NCI-H2029 (cell line): Measurements from ENCODE around the gene PDE10A.

ENCODE experiments used
- DNase-seq: peaks from one replicate; lab custom pipeline; 2025; lab: John Stamatoyannopoulos, UW

PDE10A gene

DNA sequence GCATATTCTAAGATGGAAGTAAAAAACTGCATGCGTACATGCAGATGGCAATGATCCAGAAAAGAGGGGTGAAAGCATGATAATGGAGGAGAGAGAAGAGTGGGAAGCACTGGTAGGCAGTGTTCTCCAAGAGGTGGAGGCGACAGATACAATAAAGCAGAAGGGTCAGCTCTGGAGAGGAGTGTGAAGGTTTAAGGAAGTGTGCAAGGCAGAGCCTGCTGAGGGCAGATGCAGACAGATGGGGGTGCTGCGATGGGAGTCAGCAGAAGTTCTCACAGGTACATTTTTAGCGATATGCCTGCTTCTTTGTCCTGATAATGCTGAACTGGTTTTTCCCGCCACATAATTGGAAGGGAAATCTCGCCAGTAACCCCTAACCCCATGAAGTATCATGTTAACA, 272.6 kb downstream of the PDE10A start:
- no peak for DNase-seq

DNA sequence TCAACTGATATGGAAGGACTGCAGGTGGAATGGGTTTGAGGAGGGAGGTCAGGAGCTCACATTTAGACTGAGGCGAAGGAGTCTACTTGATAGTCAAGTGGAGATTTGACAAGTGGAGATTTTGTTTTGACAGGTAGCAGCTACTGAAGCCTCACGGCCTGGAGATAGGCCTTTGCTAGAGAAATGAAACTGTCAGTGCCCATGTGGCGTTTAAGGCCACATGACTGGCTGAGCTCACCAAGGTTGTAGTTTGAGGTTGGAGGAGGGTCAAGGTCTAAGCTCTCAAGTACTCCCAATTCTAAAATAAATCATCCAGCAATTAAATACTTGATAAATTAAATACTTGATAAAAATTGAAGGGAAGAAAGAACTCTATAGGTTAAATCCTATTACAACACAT, 273.5 kb downstream of the PDE10A start:
- DNase-seq: no peak

DNA sequence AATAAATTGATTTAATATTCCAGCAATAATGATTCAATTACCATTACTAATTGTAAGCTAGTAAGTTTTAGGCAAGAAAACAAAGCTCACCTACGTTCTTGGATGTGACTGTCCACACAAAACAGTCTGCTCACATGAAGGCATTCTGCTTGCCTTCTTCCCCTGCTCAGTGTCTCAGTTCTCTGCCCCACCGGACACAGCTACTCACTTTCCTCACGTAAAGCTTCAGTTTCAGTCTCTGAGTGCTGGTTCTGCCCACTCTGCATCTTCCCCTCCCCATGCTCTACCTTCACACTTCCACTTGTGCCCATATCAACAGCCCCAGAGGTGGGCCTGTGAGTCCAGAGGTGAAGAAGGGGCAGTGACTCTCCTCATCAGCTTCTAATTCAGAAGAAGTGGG, 279.7 kb downstream of the PDE10A start:
- no peak for DNase-seq

DNA sequence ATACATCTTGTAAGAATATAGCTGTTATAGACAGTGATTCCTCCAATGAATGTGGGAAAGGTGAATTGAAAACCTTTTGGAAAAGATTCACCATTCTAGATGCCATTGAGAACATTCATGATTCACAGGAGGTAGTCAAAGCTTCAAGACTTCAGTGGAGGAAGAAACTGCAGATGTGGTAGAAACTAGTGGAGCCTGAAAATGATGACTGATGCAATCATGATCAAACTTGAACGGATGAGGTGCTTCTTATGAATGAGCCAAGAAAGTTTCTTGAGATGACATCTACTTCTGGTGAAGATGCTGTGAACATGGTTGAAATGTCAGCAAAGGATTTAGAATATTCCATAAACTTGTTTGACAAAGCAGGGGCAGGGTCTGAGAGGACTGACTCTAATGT, 286.9 kb downstream of the PDE10A start:
- DNase-seq: no peak

DNA sequence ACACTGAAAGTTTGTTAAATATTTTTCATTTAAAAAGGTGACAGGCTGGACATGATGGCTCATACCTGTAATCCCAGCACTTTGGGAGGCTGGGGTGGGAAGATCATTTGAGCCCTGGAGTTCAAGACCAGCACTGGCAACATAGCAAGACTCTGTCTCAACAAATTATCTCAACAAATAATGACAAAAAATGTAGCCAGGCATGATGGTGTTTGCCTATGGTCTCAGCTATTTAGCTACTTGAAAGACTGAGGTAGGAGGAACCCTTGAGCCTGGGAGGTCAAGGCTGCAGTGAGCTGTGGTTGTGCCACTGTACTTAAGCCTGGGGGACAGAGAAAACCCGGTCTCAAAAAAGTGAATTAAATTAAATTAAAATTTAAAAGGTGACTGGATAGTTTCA, 297.7 kb downstream of the PDE10A start:
- no peak for DNase-seq

DNA sequence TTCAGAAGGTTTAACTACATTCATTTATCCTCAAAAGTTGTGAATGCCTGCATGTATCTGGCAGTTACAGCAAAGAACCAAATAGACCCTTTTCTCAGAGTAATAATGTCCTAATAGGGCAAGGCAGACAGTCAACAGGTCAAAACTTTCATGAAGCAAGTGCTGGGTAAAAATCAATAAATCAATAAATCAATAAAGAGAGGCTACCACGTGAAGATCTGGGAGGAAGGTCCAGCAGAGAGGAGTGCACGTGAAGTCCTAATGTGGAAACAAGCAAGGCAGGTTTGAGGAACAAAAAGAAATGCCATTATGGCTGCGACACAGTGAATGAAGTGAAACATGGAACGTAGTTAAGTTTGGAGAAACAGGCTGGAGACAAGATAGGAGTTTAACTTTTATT, 317.3 kb downstream of the PDE10A start:
- DNase-seq: no peak

DNA sequence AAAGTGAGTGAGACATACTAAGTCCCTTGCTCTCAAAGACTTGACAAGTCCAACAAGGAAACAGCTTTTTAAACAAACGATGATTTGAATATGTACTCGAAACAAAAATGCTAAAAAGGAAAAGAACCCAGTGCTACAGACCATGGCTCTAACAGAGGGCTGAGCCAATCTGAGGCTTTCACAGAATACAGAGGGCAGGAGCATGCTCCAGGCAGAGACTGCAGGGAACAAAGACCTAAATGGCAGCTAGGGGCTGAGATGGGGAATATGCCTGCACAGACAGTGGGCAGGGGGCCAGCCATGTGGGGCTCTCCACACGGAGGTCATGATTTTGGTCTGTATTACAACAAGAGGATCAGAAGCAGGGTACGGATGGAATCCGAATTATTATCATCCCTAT, 322.5 kb downstream of the PDE10A start:
- DNase-seq: no peak

DNA sequence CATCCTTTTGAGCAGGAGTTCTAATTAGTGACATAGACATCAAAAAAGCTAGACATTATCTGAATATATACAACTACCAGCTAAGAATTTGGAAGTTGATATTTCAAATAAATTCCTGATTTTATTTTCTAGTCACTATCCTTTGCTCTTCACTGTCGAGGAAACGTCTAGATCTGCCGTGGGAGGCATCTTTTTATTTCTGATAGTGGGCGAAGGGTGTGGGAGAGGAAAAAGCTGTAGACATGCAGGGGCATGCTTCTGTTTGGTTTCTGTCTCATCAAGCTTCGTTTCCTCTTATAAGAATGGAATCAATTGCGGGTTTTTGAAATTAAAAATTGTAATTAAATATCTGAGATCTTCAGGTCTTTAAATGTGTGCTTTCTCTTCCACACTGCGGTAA, 337.4 kb downstream of the PDE10A start:
- no peak for DNase-seq

DNA sequence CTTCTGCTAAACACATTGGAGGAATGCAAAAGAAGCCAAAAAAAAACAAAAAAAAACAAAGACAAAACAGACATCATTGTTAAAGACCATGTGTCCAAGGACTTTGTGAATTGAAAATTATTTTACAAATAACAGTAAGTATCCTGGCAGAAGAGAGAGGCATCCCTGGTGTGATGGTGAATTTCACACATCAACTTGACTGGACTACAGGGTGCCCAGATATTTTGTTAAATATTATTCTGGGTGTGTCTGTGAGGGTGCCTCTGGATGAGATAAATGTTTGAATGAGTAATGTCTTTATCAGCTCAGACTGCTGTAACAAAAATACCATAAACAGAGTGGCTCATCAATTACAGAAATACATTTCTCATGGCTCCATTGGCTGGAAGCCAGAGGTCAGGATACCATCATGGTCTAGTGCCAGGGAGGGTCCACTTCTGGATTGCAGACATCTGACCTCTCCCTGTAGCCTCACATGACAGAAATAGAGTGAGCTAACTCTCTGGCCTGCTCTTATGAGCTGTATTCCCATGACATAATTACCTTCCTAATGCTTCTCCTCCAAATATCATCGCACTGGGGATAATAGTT, 341.4 kb downstream of the PDE10A start:
- no peak for DNase-seq

DNA sequence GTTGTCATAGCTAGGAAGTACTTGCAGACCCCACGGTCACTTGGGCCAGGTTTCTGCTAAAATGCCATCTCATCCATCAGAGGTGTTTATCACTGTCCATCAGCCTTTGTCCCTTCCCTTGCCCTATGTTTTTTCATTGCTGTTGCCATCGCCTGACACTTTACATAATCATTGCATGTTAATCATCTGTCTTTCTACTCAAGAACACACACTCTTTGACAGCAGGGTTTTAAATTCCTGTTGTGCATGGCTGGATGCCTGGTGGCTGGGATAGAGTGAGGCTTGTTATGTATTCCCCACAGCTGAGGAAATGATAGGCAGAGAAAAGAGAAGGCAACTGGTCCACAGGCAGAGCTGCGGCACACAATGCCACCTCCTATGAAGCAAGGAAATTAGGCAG, 341.9 kb downstream of the PDE10A start:
- no peak for DNase-seq

DNA sequence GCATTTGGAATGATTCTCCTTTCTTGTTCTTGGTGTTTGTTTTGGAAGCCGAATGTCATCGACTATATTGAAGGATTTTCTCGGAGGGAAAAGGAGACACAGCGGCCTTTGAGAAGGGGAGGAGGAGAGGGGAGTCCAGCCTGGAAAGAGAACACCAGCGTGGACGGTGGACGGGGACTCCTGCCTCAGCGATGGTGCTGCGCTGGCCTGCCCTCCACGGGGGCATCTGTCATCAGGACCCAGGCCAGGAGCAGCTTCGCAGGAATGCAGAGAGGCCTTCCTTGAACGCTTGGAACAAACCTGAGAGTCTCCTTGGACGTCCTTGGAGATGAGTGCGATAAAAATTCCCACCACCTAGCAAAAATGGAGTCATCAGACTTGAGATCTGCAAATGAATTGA, 345.3 kb downstream of the PDE10A start:
- no peak for DNase-seq

DNA sequence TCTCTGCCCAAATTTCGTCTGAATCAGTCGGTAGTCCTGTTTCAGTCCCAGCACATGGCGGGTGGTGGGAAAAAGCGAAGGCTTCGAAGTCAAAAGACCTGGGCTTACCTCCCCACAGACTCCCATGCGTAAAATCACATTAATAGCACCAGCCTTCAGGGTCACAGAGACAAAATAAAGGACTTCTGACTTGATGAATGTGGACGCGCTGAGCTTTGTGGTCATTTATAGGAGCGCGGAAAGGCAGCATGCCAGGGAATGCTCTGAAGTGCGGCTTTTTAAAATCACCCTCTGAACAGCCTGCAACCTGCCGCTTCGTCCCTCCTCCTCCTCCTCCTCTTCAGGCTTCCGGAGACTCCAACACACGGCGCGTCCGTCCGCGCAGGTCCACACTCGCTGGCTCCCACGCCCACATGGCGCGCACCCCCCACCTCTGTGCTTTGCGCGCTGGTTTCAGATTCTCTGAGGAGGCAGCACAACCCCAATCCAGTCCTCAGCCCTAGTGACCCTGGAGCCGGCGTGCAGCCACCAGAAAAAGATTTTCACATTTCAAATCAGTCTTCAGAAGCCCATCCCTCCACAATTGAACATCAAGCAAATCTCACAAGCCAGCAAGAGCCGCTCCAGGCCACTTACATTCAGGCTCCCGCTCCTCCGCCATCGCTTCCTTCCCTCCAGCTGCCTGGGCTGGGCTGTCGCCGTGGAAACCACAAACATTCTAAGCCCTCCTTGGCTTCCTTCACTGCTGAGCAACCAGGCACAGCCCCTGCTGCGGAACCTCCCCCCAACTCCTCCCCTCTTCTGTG, 353.9 kb downstream of the PDE10A start, which contains the start of gene C6orf118:
Gene C6orf118, minus strand, starts transcription at position 680 of the 806 bp plus-strand sequence. Its CDS starts 19 bp downstream, at position 661.
- peak; percentile 85 for DNase-seq

DNA sequence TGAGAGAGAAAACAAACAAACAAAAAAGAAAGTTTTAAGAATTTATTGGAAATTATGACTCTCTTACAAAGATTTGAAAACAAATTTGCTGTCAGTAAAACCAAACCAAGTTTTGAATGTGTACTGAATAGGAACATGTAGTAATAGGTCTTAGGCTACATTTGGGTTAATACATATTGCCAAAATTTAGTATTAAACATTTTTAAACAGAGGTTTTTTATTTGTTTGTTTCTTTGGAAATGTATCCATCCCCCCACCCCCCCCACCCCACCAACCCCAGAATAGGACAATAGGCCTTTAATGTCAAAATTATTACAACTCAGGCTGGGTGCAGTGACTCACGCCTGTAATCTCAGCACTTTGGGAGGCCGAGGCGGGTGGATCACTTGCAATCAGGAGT, 356.1 kb downstream of the PDE10A start:
- DNase-seq: no peak

DNA sequence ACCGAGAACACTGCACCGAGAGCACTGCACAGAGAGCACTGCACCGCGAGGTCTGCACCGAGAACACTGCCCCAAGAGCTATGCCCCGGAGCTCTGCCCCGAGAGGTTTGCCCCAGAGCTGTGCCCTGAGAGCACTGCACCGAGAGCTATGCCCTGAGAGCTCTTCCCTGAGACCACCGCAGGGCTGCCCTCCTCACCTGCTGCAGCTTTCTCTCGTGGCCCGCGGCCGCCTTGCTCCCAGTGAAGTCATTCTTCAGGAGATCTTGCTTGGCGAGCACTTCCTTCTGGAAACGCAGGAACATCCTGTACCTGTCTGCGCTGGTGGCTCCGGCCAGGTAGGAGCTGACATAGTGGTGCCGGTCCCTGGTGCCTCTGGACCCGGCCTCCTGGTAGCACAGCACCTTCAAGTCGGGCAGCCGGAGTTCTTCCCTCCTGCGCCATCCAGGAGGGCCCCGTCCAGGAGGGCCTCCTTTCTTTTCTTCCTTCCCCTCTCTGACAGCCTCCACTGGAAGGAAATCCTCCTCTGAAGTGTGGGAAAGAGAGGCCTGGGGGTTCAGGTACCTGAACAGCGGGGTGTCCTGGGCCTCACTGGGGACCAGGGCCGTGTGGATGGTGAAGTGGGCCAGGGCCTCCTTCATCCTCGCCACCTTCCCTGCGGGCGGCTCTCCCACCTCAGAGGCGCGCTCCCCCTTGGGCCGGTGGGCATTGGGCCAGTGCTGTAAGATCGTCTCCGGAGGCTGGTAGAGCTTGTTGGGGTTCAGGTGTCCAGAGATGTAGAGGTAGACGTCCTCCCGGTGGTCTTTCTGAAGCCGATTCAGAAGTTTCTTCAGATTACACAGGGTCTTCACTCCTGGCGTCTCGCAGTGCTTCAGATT, 361.4 kb downstream of the PDE10A start:
- no peak for DNase-seq

DNA sequence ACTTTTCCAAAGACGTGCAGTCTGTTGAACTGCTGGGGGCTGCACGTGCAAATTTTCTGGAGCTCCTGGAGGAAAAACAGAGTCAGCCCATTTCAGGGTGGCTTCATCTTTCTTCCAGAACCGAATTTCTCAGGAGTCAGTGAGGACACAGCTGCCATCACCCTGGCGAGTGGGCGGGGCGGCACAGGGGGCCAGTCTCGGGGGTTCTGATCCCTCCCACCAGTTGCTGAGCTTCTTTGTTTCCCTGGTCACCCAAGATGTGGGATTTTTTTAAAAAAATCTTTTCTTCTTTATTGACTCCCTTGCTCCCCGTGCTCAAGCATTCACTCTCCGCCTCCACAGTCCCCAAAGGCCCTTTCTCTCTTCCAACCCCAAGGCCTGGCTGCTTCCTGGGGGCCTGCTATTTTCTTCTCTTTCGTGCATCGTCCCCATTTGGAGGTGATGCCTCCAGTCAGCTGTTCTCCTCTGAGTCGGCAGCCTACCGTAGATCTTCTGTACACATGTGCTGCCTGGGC, 362.6 kb downstream of the PDE10A start:
- no peak for DNase-seq

DNA sequence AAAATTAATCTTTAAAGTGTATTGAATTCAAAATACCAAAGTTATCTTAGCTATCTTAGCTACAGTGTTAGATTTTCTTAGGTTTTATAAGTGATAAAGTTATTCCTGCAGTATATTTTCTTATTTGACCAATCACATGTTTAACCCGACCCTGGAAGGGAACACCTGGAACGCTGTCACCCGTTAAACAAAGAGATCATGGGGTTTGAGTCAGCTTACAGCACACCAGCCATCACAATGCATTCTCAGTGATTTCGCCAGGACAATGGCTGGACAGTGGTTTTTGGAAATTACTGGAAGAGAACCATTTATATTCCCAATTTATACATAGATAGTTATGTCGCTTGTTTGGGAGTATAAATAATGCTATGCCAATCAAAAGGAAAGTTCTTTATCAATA, 364.2 kb downstream of the PDE10A start:
- no peak for DNase-seq

DNA sequence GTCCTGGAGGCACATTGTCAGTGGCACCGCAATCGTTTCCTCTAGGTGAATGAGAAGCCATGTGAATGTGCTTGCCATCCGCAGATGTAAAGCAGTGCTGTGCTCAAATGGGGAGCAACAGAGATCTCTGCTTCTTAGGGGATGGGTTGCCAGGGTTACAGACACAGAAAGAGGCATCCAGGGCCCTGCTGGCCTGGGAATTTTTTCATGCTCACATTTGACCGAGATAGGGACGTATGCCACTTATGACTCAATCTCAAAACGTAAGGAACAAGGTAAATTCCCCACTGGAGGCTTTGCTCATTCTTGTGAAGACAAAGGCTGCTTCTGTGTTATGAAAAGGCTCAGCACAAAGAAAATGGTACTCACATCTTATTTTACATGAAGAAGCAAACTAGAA, 364.6 kb downstream of the PDE10A start:
- DNase-seq: no peak

DNA sequence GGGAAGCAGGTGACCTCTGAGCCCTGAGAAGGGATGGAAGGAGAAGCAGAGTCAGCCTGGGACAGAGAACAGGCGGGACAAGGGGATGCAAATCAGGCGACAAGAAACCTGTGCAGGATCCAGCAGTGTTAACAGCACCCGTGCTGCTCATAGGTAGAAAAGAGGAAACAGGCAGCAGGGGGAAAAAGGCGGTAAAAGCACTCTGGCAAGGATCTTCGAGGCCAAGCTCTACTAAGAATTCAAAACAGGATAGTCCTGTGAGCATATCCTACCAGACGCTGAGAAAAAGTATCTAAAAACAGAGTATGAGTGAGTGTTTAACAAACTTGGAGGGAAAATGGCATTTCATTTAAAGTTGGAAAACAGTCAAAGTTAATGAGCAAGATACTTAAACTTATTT, 370.4 kb downstream of the PDE10A start:
- no peak for DNase-seq
